ENCODE measurements around the gene ARHGEF35.
"Not testable (repeated sequence)": the region's sequence is repeated elsewhere in the genome, so short reads cannot be mapped to it uniquely, and the experiment has no call there.

ARHGEF35 gene

GRCh38 chr7:144195212-144195872 is at the start of gene ARHGEF35:
TSS of gene ARHGEF35 (minus strand) at chr7:144195833. CDS start at chr7:144188383, 7,450 bp downstream.
- not testable (repeated sequence) for DNase-seq (ENCODE audit: low spot score)

DNA sequence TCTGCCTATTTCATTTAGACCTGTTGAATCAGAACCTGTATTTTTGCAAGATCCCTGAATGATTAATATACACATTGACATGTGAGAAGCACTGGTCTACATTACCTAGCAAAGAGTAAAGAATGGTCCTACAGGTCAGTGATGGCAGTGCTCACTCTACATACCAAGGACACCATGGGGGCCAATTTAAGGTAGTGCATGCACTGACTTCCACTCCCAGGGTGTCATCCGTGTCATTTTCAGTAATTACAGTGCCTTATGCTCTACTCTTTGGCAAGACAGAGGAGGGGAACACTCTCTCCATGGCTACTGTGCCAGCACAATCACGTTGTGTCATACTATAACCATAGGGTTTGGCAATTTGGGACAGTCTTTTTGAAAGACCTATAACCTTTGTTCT is 49.7 kb upstream of the ARHGEF35 start:
- not testable (repeated sequence) for DNase-seq (ENCODE audit: low spot score)

- not testable (repeated sequence) for DNase-seq (ENCODE audit: low spot score)
Measured at GRCh38 chr7:144239365-144239764, 43.7 kb upstream of the ARHGEF35 start, which contains the start of gene OR2A42. TSS of gene OR2A42 (minus strand) at chr7:144239605. CDS start at chr7:144232843, 6,762 bp downstream.

GRCh38 chr7:144238530-144239082 is 43.0 kb upstream of the ARHGEF35 start:
- DNase-seq (ENCODE audit: low spot score), result not testable (repeated sequence)

DNA sequence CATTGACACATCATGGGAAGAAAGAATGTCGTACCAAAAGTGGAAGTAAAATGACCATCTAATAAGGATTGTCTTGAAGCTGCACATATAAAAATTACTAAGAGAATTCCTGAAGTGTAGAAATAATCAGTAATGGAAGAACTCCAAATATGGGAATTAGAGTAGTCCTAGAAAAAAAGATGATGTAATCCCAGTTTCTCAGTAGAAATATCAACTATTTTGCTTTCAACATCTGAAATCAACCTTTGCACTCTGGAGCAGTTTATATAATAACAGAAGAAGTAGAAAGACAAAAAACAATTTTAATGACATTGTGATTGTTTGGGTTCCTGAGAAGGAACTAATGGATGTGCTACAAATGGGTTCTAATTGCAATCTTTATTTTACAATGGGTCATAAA is 37.4 kb upstream of the ARHGEF35 start:
- DNase-seq (ENCODE audit: low spot score), result not testable (repeated sequence)

- not testable (repeated sequence) for DNase-seq (ENCODE audit: low spot score)
Measured at GRCh38 chr7:144231027-144231426, 35.4 kb upstream of the ARHGEF35 start.

DNA sequence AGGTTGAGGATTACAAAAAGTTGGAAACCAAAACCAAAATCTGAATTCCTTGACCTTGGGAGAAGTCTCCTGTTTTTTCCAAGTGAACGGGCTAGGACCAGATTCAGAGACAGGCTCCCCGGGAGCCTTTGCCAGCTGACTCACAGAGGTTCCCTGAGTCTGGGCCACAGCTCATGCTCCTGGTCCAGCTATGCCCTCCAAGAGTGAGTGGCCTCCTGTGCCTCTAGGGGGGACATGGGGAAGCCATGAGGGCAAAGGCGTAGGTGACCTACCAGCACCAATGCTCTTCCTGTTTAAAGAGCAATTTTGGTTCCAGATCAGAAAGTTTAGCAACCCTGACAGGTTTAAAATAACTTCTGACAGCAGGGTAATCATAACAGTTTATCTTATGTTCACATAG is 33.2 kb upstream of the ARHGEF35 start:
- DNase-seq (ENCODE audit: low spot score), result not testable (repeated sequence)

DNA sequence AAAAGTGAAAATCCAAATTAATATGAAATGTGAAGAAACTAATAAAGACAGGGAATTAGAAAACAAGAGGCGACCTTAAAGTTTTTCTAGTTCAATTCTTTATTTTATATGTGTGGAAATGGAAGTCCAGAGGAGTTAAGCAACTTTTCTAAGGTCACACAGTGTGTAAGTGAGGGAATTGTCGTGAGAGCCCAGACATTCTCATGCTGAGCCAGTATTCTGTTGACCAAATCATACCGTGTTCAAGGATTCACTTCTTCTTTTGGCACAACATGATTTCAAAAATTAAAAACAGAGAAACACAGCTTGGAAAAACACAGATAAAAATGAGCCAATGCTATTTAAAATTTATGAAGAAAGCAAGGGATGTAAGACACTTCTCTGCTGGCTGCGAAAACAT is 31.2 kb upstream of the ARHGEF35 start:
- DNase-seq (ENCODE audit: low spot score), result not testable (repeated sequence)

DNA sequence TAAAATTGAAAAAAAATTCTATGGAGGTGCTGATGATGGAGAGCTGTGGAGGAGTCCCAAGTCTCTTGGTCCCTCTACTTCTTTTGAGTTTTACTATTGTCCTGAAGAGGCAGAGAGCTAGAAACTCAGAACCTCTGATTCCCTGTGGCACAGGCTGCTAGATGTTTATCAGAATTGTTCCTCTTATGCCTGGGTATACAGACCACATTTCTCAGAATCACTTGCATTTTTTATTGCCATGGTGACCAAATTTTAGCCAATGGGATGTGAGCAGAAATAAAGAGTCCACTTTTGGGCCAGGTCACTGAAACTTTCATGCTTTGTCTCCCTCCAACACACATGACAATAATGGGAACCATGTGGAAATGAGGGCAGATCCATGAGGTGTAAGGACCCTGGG is 28.0 kb upstream of the ARHGEF35 start:
- DNase-seq (ENCODE audit: low spot score), result not testable (repeated sequence)

DNA sequence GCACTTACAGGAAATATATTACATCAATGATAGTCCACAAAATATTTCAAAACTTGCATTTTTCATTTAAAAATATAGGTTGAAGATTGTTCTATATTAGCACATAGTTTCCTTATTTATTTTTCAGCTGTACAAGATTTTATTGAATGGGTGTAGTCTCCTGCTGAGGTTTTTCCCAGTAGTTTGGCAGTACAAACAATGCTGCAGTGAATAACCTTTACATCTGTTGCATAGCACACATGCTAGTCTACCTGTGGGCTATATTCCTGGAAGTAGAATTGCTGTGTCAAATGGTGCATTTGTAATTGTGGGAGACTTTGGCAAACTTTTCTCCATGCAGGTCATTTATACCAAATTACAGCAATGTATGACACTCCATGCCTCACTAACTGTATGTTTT is 24.9 kb upstream of the ARHGEF35 start:
- DNase-seq (ENCODE audit: low spot score), result not testable (repeated sequence)

- not testable (repeated sequence) for DNase-seq (ENCODE audit: low spot score)
Measured at GRCh38 chr7:144219149-144219548, 23.5 kb upstream of the ARHGEF35 start.

DNA sequence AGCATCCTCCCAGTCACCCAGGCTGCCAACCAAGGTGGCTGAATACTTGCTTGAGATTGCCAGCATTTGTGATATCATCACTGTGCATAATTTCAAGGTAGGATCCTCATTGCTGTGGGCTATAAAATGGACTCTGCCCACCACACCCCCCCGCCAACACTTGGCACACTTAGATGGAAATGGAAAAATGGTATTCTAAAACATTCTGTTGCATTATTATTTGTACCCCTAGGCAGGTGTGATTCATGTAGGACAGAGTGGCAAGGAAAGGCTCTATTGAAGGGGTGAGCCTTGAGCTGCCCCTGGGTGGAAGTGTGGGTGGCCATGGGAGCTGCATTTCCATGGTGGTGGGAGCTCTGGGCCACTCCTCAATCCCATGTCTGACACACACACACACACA is 22.9 kb upstream of the ARHGEF35 start:
- not testable (repeated sequence) for DNase-seq (ENCODE audit: low spot score)

DNA sequence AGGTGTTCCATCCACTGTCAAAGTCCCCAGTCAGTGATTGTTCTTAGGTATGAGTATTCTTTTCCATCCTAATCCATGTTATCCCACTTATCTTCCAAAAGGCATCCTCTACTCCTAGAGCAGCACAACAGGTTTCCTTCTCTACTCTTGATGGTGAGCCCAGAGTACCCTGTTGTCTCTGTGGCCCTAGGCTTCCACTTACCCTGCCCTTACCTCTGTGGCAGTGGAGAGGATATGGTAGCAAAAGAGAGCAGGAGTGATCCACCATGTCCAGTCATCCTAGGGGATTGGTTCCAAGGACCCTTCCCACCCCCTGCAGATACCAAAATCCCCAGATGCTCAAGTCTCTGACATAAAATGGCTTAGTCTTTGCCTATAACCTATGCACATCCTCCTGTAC is 21.6 kb upstream of the ARHGEF35 start:
- not testable (repeated sequence) for DNase-seq (ENCODE audit: low spot score)

- DNase-seq (ENCODE audit: low spot score), result not testable (repeated sequence)
Measured at GRCh38 chr7:144205306-144205705, 9.7 kb upstream of the ARHGEF35 start.

GRCh38 chr7:144203086-144203485 is 7.5 kb upstream of the ARHGEF35 start:
- not testable (repeated sequence) for DNase-seq (ENCODE audit: low spot score)

DNA sequence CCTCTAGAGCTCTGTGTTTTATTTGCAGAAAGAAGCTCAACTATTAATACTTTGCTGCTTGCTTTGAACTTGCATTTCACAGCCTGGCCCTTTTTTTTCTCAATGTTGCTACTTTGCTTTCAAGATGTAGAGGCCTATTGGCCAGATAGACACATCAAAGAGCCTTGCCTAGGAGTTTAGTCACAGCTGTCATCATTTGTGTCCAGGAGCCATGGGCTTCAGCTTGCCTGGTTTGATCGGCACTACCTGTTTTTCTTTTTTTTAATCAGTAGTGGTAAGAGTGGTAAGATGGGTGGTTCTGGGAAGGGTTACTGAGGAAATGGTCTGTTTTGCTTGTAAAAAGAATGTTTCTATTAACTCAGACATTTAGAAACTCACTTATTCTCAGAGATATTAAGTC is 6.3 kb upstream of the ARHGEF35 start:
- DNase-seq (ENCODE audit: low spot score), result not testable (repeated sequence)

DNA sequence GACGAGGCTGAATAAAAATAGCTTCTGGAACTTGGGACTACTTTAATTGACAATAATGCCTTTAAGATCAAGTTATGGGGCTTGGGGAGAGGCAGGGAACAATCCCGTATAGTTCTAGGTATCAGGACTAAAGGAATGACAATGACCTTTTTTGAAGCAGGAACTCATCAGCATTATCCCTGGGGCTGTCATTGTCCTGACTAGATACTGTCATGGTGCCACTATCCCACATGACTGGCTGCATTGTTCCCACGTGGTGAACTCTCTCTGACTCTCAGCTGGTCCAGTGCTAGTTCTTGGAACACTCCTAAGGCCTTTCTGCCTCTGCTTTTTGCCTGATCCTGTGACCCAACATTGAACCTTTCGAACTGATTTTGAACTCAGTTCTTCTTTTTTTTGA is 3.3 kb upstream of the ARHGEF35 start:
- DNase-seq (ENCODE audit: low spot score), result not testable (repeated sequence)

- not testable (repeated sequence) for DNase-seq (ENCODE audit: low spot score)
Measured at GRCh38 chr7:144194453-144194852, 1.2 kb downstream of the ARHGEF35 start.

DNA sequence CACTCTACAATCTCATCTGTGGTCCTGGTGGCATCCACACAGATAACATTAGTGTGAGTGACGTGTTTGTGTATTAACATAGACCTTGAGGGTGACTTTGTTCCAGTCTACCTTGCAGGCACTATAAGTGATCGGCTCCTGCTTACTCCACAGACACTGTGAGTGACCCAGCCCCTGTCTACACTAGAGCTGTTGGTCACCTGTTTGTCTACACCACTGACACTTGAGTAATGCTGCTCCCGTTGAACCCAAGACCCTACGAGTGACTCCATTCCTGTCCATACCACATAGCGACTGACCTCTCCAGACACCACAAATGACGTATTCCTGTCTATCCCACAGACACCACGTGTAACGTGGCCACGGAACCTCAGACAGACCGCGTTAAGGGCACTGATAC is 1.9 kb downstream of the ARHGEF35 start:
- DNase-seq (ENCODE audit: low spot score), result not testable (repeated sequence)

- not testable (repeated sequence) for DNase-seq (ENCODE audit: low spot score)
Measured at GRCh38 chr7:144188578-144189171, 7.0 kb downstream of the ARHGEF35 start.

DNA sequence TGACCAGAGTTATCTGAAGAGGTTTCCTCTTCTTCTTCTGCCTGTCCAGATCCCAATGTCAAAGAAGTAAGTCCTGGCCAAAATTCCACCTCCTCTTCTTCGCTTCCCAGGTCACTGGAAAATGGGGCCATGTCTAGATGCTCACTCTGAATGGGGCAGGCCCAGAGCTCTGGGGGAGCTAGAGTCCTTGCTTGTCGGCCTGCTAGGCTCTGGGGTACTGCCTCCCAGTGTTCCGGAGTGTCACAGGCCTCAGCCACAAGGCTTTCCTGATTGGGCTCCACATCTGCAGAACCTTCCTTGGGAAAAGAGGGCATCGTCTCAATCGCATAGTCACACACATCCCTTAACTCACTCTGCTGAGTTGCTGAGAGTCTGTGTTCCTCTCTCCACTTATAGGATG is 7.8 kb downstream of the ARHGEF35 start:
- DNase-seq (ENCODE audit: low spot score), result not testable (repeated sequence)

GRCh38 chr7:144183166-144183565 is 12.5 kb downstream of the ARHGEF35 start, which contains the start of gene CTAGE4:
TSS of gene CTAGE4 (plus strand) at chr7:144183466. CDS start at chr7:144183504, 38 bp downstream.
- DNase-seq (ENCODE audit: low spot score), result not testable (repeated sequence)

GRCh38 chr7:144179165-144179479 is 16.5 kb downstream of the ARHGEF35 start:
- DNase-seq (ENCODE audit: low spot score), result not testable (repeated sequence)
